HepG2 (cell line): Measurements from ENCODE around the gene SYTL2. TPM values are rescaled to one million over a fixed set of nuclear protein-coding genes. Genes with fewer than 3 reads are reported as not detected.

Source experiments
- ATAC-seq: fragments of 200-7000 bp; cut with Tn5 transposase; 3 replicates; pipeline ENCODE4 v1.9.1; 2020; ENCODE audit warnings: mild to moderate bottlenecking, moderate library complexity
- BruUV-seq: library from RNA; stranded (reverse); fragments of 400-500 nt; replicated peaks from 2 replicates; lab custom pipeline; 2021; lab: Mats Ljungman, UMichigan
- CTCF ChIA-PET: fragments of 300-600 bp; formaldehyde crosslinking; extraction: SDS; loops from one replicate; lab custom pipeline; 2021; ENCODE audit warnings: low total read pairs, inconsistent platforms, low intra/inter-chr PET ratio; lab: Yijun Ruan, JAX
- POLR2A ChIA-PET: fragments of 350-600 bp; sonication (Branson Sonifier 250); formaldehyde crosslinking; loops from one replicate; lab custom pipeline; 2020; ENCODE audit warnings: antibody characterized with exemption, inconsistent platforms; lab: Yijun Ruan, JAX
- DNase-seq: peaks from one replicate; pipeline ENCODE4 v3.0.0-alpha.2; 2015; ENCODE audit warnings: low spot score
- FAIRE-seq: peaks from 3 replicates; lab custom pipeline; 2011; peaks lifted over from hg19 to GRCh38; lab: Jason Lieb, UNC
- H2AFZ ChIP-seq: one replicate; pipeline ENCODE4 v1.6.1; 2011; ENCODE audit warnings: low read length, inconsistent platforms
- H3K27ac ChIP-seq: fragments of 300-600 bp; 3 replicates; pipeline ENCODE4 v1.8.0; 2011; ENCODE audit warnings: mixed run types, mild to moderate bottlenecking, mixed read lengths, low read length, inconsistent platforms; ENCODE audit not compliant: insufficient read depth; ENCODE audit errors: extremely low read length
- H3K27me3 ChIP-seq, 2 experiments: fragments of 200-600 bp in 1 of 2; 2 replicates in 1 of 2; 3 replicates in 1 of 2; pipeline versions ENCODE4 v1.6.0 to v1.8.0; 2011; ENCODE audit warnings: low read length in 2 of 2, mild to moderate bottlenecking in 2 of 2, moderate library complexity in 2 of 2, inconsistent platforms in 1 of 2; ENCODE audit not compliant: insufficient read depth in 2 of 2, control insufficient read depth in 1 of 2
- H3K36me3 ChIP-seq, 2 experiments: fragments of 200-600 bp in 1 of 2; replicated peaks in 1 of 2; 2 replicates in 1 of 2; 3 replicates in 1 of 2; pipeline versions ENCODE4 v1.5.1 to v1.8.0; 2011; ENCODE audit warnings: low read length in 2 of 2, inconsistent platforms in 1 of 2; ENCODE audit not compliant: insufficient read depth in 2 of 2, control insufficient read depth in 1 of 2
- H3K4me1 ChIP-seq: 2 replicates; pipeline ENCODE4 v1.5.1; 2012; ENCODE audit warnings: low read length, inconsistent platforms; ENCODE audit not compliant: insufficient read depth
- H3K4me2 ChIP-seq: 2 replicates; pipeline ENCODE4 v1.6.0; 2011; ENCODE audit warnings: low read depth, low read length, inconsistent platforms
- H3K4me3 ChIP-seq, 3 experiments: fragments of 200-600 bp in 1 of 3; sonication (generic), shearing (Covaris generic) in 1 of 3; replicated peaks in 1 of 3; 2 replicates each; pipeline ENCODE4 v1.5.1; 2011 to 2016; ENCODE audit warnings: low read length in 3 of 3, inconsistent platforms in 2 of 3, low read depth in 2 of 3, mild to moderate bottlenecking in 2 of 3, control low read depth in 1 of 3, mixed read lengths in 1 of 3; ENCODE audit not compliant: insufficient read depth in 1 of 3
- H3K79me2 ChIP-seq: one replicate; pipeline ENCODE4 v1.6.1; 2011; ENCODE audit warnings: low read length, inconsistent platforms; ENCODE audit not compliant: insufficient read depth
- H3K9ac ChIP-seq: 2 replicates; pipeline ENCODE4 v1.6.0; 2011; ENCODE audit warnings: mild to moderate bottlenecking, low read depth, low read length, inconsistent platforms; ENCODE audit not compliant: insufficient read depth
- H3K9me3 ChIP-seq: 2 replicates; pipeline ENCODE4 v1.5.1; 2012; ENCODE audit warnings: mild to moderate bottlenecking, low read length
- H4K20me1 ChIP-seq: 2 replicates; pipeline ENCODE4 v1.6.0; 2011; ENCODE audit warnings: inconsistent platforms, mild to moderate bottlenecking, low read length, moderate library complexity; ENCODE audit not compliant: insufficient read depth
- CEBPB ChIP-seq: IDR thresholded peaks from 2 replicates; pipeline ENCODE4 v1.6.1; 2011; ENCODE audit warnings: low read depth, low read length, improper control_type of control experiment, borderline replicate concordance
- GPBP1L1 ChIP-seq: sonication (generic); formaldehyde crosslinking; IDR thresholded peaks from 2 replicates; pipeline ENCODE4 v1.5.0; 2020; ENCODE audit warnings: mild to moderate bottlenecking, missing genetic modification reagents
- MEIS2 ChIP-seq: sonication (generic); formaldehyde crosslinking; IDR thresholded peaks from 2 replicates; pipeline ENCODE4 v1.9.0; 2021; ENCODE audit warnings: mild to moderate bottlenecking, missing genetic modification reagents
- MIER3 ChIP-seq: IDR thresholded peaks from 2 replicates; pipeline ENCODE4 v1.6.1; 2016; ENCODE audit warnings: missing compliant biosample characterization, borderline replicate concordance
- RFXAP ChIP-seq: sonication (generic); formaldehyde crosslinking; IDR thresholded peaks from 2 replicates; pipeline ENCODE4 v1.4.0; 2020; ENCODE audit warnings: missing genetic modification reagents, borderline replicate concordance
- SNAPC4 ChIP-seq: sonication (generic); formaldehyde crosslinking; IDR thresholded peaks from 2 replicates; pipeline ENCODE4 v1.4.0; 2020; ENCODE audit warnings: mild to moderate bottlenecking, missing genetic modification reagents
- THAP7 ChIP-seq: sonication (generic); formaldehyde crosslinking; IDR thresholded peaks from 2 replicates; pipeline ENCODE4 v1.8.1; 2023; ENCODE audit warnings: mild to moderate bottlenecking, missing genetic modification reagents
- ZNF619 ChIP-seq: sonication (generic); formaldehyde crosslinking; IDR thresholded peaks from 2 replicates; pipeline ENCODE4 v1.4.0; 2020; ENCODE audit warnings: mild to moderate bottlenecking, missing genetic modification reagents
- WGBS: methylation state at CpG from one replicate; pipeline ENCODE4 v1.1.6; 2017; ENCODE audit warnings: low lambda C conversion rate; 5-methylcytosine and 5-hydroxymethylcytosine counted together
- in situ Hi-C: cut with HindIII; loops from 2 replicates; pipeline ENCODE4 v1.10.0; 2017; ENCODE audit warnings: low pct_unique_long_range_greater_than_20kb; ENCODE audit not compliant: extremely low pct_ligation_motif_present
- intact Hi-C: fragments of 100-400 bp; cut with micrococcal nuclease; formaldehyde crosslinking; loops from one replicate; pipeline ENCODE4 v1.10.0; 2022; ENCODE audit not compliant: unreplicated experiment
- polyA plus RNA-seq, 8 experiments: library from polyadenylated mRNA; depleted of rRNA in 3 of 8; stranded (reverse) in 7 of 8; unstranded in 1 of 8; fragments of >200 nt; fragmentation: Illumina TruSeq in 4 of 8; extraction: Trizol in 4 of 8; gene quantifications; 2 replicates each; pipeline versions ENCODE4 v1.2.1 to v1.2.3, GENCODE V29; 2011 to 2016; ENCODE audit warnings: low read depth in 4 of 8, missing spikeins in 1 of 8, mixed read lengths in 1 of 8; ENCODE audit not compliant: insufficient read depth in 1 of 8
- total RNA-seq, 5 experiments: library from RNA; depleted of rRNA; stranded (reverse); fragments of >200 nt; fragmentation: Illumina TruSeq; extraction: Trizol; gene quantifications; 2 replicates each; pipeline ENCODE4 v1.2.3, GENCODE V29; 2016; ENCODE audit warnings: low read depth in 1 of 5

SYTL2 gene
- total and polyA plus RNA-seq, 2 of the 13 experiments (the other 11 are each of a cell fraction or from before 2014, with no cell fraction given), result 0.77 to 0.90 TPM

- Histone ChIP-seq H3K79me2 (no peaks in the 10 kb centered on the region), H3K4me1 (no peaks in the 10 kb centered on the region), H2AFZ (no peak overlapping the region)
- FAIRE-seq, result no peak
- TF ChIP-seq GPBP1L1 (CRISPR knock-in tag), result no peak
- no peak for TF ChIP-seq ZNF619 (CRISPR knock-in tag)
- peak; percentile 5; the same call in 1 of the 2 replicates for TF ChIP-seq CEBPB
- TF ChIP-seq THAP7 (CRISPR knock-in tag), result no peak
- TF ChIP-seq, all 625 proteins: peak for 1
- BruUV-seq, result no TSS peak
- H3K4me3 ChIP-seq, result no peak overlapping the region
- ATAC-seq (no peak), DNase-seq (no peak)
- CTCF ChIA-PET, result no interaction called here
- WGBS, result 35% methylated on average over 6 of the region's 6 CpGs
- no peak overlapping the region for H3K27ac ChIP-seq
- intact Hi-C loops (no loop called here), in situ Hi-C loops (no loop called here)
- no peak overlapping the region for H3K9ac ChIP-seq
- no peaks in the 10 kb centered on the region for H3K9me3 ChIP-seq
- peaks cover 0 to 3% of the 10 kb centered on the region in 2 experiments; a peak in 1 of 5 replicates for H3K27me3 ChIP-seq
- no peaks in the 10 kb centered on the region for H4K20me1 ChIP-seq
- H3K36me3 ChIP-seq, result no peaks in the 10 kb centered on the region
- no peak overlapping the region for H3K4me2 ChIP-seq
- POLR2A ChIA-PET, result no interaction called here
These were observed 86.0 kb downstream of the SYTL2 start for GRCh38 chr11:85724748-85725465.

- H3K4me2 ChIP-seq, result no peak overlapping the region
- intact Hi-C loops, result no loop called here
- 52% methylated on average over 5 of the region's 5 CpGs for WGBS
- ATAC-seq (no peak), DNase-seq (no peak), FAIRE-seq (no peak)
- no peaks in the 10 kb centered on the region for H3K36me3 ChIP-seq
- CTCF ChIA-PET, result no interaction called here
- no peaks in the 10 kb centered on the region for H3K9me3 ChIP-seq
- no peaks in the 10 kb centered on the region for H3K79me2 ChIP-seq
- no TSS peak for BruUV-seq
- no peaks in the 10 kb centered on the region for H3K4me1 ChIP-seq
- no peak overlapping the region for H2AFZ ChIP-seq
- no peaks in the 10 kb centered on the region for H4K20me1 ChIP-seq
- POLR2A ChIA-PET, result no interaction called here
- peaks cover 0 to 3% of the 10 kb centered on the region in 2 experiments; a peak in 1 of 5 replicates for H3K27me3 ChIP-seq
- no peak overlapping the region for H3K27ac ChIP-seq
- H3K9ac ChIP-seq, result no peak overlapping the region
- H3K4me3 ChIP-seq, result no peak overlapping the region
- in situ Hi-C loops, result no loop called here
- TF ChIP-seq MIER3, result no peak
- no peak for TF ChIP-seq RFXAP (CRISPR knock-in tag)
- TF ChIP-seq MEIS2 (CRISPR knock-in tag), result no peak
- no peak for TF ChIP-seq SNAPC4 (CRISPR knock-in tag)
These were observed 87.9 kb downstream of the SYTL2 start for GRCh38 chr11:85723088-85723487.
